Immature natural killer cell (primary cell): ENCODE measurements around the gene SPDYE2. TPM values are rescaled to one million over a fixed set of nuclear protein-coding genes. Genes with fewer than 3 reads are reported as not detected.
"Not testable (repeated sequence)": the region's sequence is repeated elsewhere in the genome, so short reads cannot be mapped to it uniquely, and the experiment has no call there.

Experiments
- DNase-seq, 3 donors: peaks; one replicate each; pipeline ENCODE4 v3.0.0; 2022; ENCODE audit warnings: mixed read lengths in 1 of 3
- H3K27ac Mint-ChIP-seq, 6 donors: one replicate each; pipeline ENCODE4 v1.8.0; 2020; ENCODE audit warnings: mixed read lengths in 6 of 6, mild to moderate bottlenecking in 5 of 6, inconsistent platforms in 4 of 6, moderate library complexity in 3 of 6
- H3K27me3 Mint-ChIP-seq, 3 donors: one replicate each; pipeline ENCODE4 v1.8.0; 2020 to 2021; ENCODE audit warnings: low read depth in 3 of 3, mild to moderate bottlenecking in 3 of 3, mixed read lengths in 3 of 3, moderate library complexity in 3 of 3, inconsistent platforms in 1 of 3
- H3K36me3 Mint-ChIP-seq, 3 donors: one replicate each; pipeline ENCODE4 v1.8.0; 2020; ENCODE audit warnings: mixed read lengths in 3 of 3, inconsistent platforms in 2 of 3, mild to moderate bottlenecking in 2 of 3
- H3K4me1 Mint-ChIP-seq, 2 donors: one replicate each; pipeline ENCODE4 v1.8.0; 2020; ENCODE audit warnings: inconsistent platforms in 2 of 2, mild to moderate bottlenecking in 2 of 2, mixed read lengths in 2 of 2, moderate library complexity in 1 of 2
- H3K4me3 Mint-ChIP-seq, 5 donors: one replicate each; pipeline ENCODE4 v1.8.0; 2020; ENCODE audit warnings: mild to moderate bottlenecking in 5 of 5, mixed read lengths in 5 of 5, inconsistent platforms in 3 of 5, moderate library complexity in 3 of 5
- H3K9me3 Mint-ChIP-seq, 6 donors: one replicate each; pipeline ENCODE4 v1.8.0; 2020; ENCODE audit warnings: mild to moderate bottlenecking in 6 of 6, mixed read lengths in 6 of 6, inconsistent platforms in 4 of 6, moderate library complexity in 3 of 6
- polyA plus RNA-seq, 3 donors: library from polyadenylated mRNA; unstranded; fragments of 300-500 nt; fragmentation: Illumina TruSeq; gene quantifications; one replicate each; pipeline ENCODE4 v1.2.3, GENCODE V29; 2021

The SPDYE2 gene
- under 1 TPM in 2 of 3 donors, not detected in 1; 0.22 to 0.86 TPM for polyA plus RNA-seq

- DNase-seq, H3K9me3 Mint-ChIP-seq, H3K27me3 Mint-ChIP-seq, H3K4me3 Mint-ChIP-seq, H3K4me1 Mint-ChIP-seq, H3K36me3 Mint-ChIP-seq, H3K27ac Mint-ChIP-seq: not testable (repeated sequence)
Measured at GRCh38 chr7:102550808-102551422, at the start of gene SPDYE2. Gene SPDYE2, plus strand, starts transcription at chr7:102551226. Its CDS starts 2,030 bp downstream, at chr7:102553256.

DNA sequence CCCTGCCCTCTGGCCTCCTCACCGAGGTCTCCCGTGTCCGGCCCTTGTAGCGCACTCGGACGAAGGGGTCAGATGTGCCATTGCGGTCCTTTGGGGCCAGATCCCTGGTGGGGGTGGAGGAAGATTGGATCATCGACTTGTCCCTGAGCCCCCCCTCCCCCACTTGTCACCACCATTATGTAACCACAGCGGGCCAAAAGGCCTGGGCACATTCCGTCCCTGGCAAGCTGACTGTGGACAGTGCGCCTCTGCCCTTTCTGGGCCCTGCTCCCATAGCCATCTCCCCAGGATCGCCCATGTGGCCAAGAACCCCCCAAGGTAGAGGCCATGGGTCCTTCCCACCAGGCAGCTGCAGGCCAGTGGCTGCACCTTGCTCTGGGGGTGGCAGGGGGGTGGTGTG, 47.9 kb upstream of the SPDYE2 start:
- not testable (repeated sequence) for H3K4me1 Mint-ChIP-seq, DNase-seq, H3K9me3 Mint-ChIP-seq, H3K27ac Mint-ChIP-seq, H3K36me3 Mint-ChIP-seq, H3K4me3 Mint-ChIP-seq, H3K27me3 Mint-ChIP-seq

GRCh38 chr7:102505298-102506185, 45.5 kb upstream of the SPDYE2 start:
- H3K27me3 Mint-ChIP-seq, DNase-seq: not testable (repeated sequence)

GRCh38 chr7:102507410-102508088, 43.5 kb upstream of the SPDYE2 start:
- not testable (repeated sequence) for H3K4me1 Mint-ChIP-seq, DNase-seq, H3K27ac Mint-ChIP-seq, H3K9me3 Mint-ChIP-seq, H3K4me3 Mint-ChIP-seq, H3K27me3 Mint-ChIP-seq, H3K36me3 Mint-ChIP-seq

More at GRCh38 chr7:102505298-102506185, 45.5 kb upstream of the SPDYE2 start:
- not testable (repeated sequence) for H3K36me3 Mint-ChIP-seq, H3K27ac Mint-ChIP-seq, H3K9me3 Mint-ChIP-seq, H3K4me3 Mint-ChIP-seq, H3K4me1 Mint-ChIP-seq

- not testable (repeated sequence) for H3K4me1 Mint-ChIP-seq, H3K4me3 Mint-ChIP-seq, H3K36me3 Mint-ChIP-seq, H3K27me3 Mint-ChIP-seq, DNase-seq, H3K9me3 Mint-ChIP-seq, H3K27ac Mint-ChIP-seq
Measured at GRCh38 chr7:102510575-102510974, 40.5 kb upstream of the SPDYE2 start.

- H3K27ac Mint-ChIP-seq, H3K4me3 Mint-ChIP-seq, H3K36me3 Mint-ChIP-seq, H3K27me3 Mint-ChIP-seq, H3K9me3 Mint-ChIP-seq, H3K4me1 Mint-ChIP-seq, DNase-seq: not testable (repeated sequence)
Measured at GRCh38 chr7:102511860-102512522, 39.0 kb upstream of the SPDYE2 start.

GRCh38 chr7:102512642-102513221, 38.3 kb upstream of the SPDYE2 start:
- not testable (repeated sequence) for DNase-seq, H3K9me3 Mint-ChIP-seq
- peak overlapping the region in 2 of 5 donors; percentile 18 to 21 for H3K4me3 Mint-ChIP-seq

DNA sequence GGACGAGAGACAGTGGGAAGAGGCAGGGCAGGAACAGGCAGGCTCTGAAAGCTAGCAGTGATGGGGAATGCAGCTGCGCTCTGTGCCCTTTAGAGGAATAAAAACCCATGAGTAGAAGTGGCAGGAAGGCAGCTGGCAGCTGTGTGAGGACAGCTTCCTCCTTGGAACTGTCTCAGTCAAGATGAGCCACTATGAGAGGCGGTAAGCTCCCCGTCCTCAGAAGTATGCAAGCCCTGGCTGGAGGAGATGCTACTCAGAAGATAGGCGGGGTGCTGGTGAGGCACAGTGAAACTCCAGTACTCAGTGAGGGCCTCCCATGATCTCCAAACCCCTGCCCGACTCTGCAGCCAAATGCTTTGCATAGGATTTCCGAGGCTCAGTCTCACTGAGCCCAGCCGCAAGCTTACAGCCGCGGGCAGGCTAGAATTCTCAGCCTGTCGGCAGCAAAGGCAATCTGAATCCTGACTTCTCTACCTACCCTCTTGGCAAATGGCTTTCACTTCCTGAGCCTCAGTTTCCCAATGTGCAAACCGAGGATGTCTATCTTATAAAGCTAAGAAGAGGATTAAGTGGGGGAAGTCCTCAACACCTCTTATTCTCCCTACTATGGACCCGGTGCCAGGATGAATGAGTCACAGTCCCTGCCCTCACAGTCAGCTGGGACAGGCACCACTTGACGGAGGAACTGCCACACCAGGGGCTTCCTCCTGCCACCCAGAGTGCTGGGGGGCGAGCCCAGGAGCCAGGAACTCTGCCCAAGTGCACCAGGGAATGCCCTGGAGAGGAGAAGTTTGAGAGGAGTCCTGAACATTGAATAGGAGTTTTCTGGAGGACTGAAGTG, 35.9 kb upstream of the SPDYE2 start:
- not testable (repeated sequence) for H3K4me3 Mint-ChIP-seq, DNase-seq, H3K4me1 Mint-ChIP-seq, H3K27me3 Mint-ChIP-seq, H3K27ac Mint-ChIP-seq, H3K36me3 Mint-ChIP-seq, H3K9me3 Mint-ChIP-seq

More at GRCh38 chr7:102512642-102513221, 38.3 kb upstream of the SPDYE2 start:
- not testable (repeated sequence) for H3K27ac Mint-ChIP-seq, H3K36me3 Mint-ChIP-seq, H3K4me1 Mint-ChIP-seq, H3K27me3 Mint-ChIP-seq

DNA sequence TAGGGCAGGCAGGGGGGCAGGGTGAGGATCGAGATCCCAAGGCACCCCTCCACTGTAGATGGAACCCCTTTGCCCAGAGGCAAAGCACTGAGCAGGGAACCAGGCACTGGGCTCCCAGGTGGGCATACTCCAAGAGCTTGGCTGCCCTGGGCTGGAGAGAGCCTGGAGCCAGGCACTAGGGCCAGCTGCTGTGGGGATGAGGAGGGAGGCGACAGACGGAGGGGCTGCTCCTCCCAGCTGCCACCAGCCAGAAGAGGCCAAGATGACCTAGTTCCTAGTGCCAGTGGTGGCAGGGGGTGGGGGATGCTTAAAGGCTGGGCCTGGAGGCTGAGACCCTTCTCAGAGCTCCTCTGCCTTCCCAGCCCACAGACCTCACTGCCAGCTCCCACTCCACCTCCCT, 35.1 kb upstream of the SPDYE2 start:
- H3K36me3 Mint-ChIP-seq, H3K4me3 Mint-ChIP-seq, DNase-seq, H3K27ac Mint-ChIP-seq, H3K4me1 Mint-ChIP-seq, H3K27me3 Mint-ChIP-seq, H3K9me3 Mint-ChIP-seq: not testable (repeated sequence)

GRCh38 chr7:102516951-102517350, 34.1 kb upstream of the SPDYE2 start:
- H3K9me3 Mint-ChIP-seq, H3K36me3 Mint-ChIP-seq, H3K27ac Mint-ChIP-seq, H3K4me1 Mint-ChIP-seq, H3K27me3 Mint-ChIP-seq, H3K4me3 Mint-ChIP-seq, DNase-seq: not testable (repeated sequence)

DNA sequence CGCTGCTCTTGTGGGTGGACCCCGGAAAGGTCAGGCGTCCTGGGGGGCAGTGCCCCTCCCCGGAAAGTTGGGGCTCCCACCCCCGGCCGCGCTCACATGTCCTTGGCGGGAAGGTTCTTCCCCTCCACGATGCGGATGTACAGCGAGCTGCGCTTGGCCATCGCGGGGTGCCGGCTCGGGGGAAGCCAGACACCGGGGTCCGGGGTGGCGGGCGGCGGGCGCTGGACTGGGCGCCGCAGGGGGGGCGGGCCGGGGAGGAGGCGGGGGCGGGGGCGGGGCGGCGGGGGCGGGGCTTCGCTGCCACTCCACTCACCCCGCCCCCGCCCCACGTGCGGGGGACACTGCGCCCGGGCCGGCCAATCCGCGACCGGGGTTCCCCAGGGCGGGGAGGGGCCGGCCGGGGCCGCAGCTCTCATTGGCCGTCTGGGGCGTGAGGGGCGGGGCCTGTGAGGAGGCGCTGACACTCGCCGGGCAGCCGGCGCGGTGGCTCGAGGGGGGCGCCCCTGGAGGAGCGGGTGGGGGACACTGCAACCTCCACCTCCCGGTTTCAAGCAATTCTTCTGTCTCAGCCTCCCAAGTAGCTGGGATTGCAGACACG, 33.4 kb upstream of the SPDYE2 start, which contains the start of gene RASA4B:
Gene RASA4B, minus strand, starts transcription at position 228 of the 598 bp plus-strand sequence. Its CDS starts 67 bp downstream, at position 161.
- H3K4me3 Mint-ChIP-seq, result peak within 1 kb of the TSS in 4 of 5 donors; percentile 48 to 67 (median 52)
- not testable (repeated sequence) for H3K27ac Mint-ChIP-seq, H3K36me3 Mint-ChIP-seq

DNA sequence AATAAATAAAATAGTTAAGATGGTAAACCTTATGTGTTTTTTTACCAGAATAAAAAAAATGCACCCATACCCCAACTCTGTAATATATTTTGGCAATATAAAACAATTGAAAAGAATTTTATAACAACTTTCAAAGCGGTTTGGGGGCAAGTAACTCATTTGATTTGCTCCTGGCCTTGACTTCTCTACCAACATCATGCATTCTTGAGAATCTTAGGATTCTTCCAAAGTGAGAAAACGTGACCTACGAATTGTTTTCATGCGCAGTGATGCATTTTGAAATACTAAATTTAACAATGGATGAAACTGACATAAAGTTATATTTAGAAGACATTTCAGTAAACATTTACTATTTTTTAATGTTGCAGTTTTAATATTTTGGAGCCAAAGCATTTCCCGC, 30.2 kb upstream of the SPDYE2 start:
- not testable (repeated sequence) for H3K4me3 Mint-ChIP-seq, H3K27ac Mint-ChIP-seq, H3K27me3 Mint-ChIP-seq, H3K36me3 Mint-ChIP-seq, H3K4me1 Mint-ChIP-seq, DNase-seq, H3K9me3 Mint-ChIP-seq

More for the DNA sequence above, 33.4 kb upstream of the SPDYE2 start, which contains the start of gene RASA4B:
- DNase-seq, H3K4me1 Mint-ChIP-seq, H3K27me3 Mint-ChIP-seq, H3K9me3 Mint-ChIP-seq: not testable (repeated sequence)
